ENCODE results near the gene CFAP141. TPM values are rescaled to one million over a fixed set of nuclear protein-coding genes. Genes with fewer than 3 reads are reported as not detected.

The CFAP141 gene
- not detected in 2 replicates for total RNA-seq

GRCh38 chr1:154206196-154206595, at the start of gene CFAP141:
TSS of gene CFAP141 (minus strand) at chr1:154206333. CDS start at chr1:154206307, 26 bp downstream.

GRCh38 chr1:154220071-154220969, 14.2 kb upstream of the CFAP141 start, which contains the start of gene UBAP2L:
TSS of gene UBAP2L (plus strand) at chr1:154220955. CDS start at chr1:154225124, 4,169 bp downstream.

DNA sequence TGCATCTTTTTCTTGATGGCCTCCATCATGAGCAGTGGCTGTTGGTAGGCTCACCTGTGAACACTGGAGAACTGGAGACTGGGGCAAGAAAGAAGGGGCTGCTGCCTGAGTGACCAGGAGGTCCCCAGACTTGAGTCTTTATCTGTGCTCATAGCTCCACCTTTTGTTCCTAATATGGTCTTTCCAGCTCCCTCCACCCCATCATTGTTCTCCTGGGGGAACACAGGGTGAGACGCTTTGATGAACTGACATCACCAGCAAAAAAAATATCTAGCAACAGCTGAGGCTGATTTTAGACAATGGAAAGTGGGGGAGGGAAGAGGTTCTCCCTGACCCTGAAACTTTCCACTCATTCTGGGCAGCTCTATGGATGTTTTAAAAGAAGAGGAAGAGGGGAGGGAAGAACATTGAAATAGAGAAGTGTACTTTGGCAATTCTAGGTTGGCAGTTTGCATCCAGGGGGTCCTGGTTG, 14.1 kb downstream of the CFAP141 start, which contains the start of gene TPM3:
Gene TPM3, minus strand, starts transcription at position 111 of the 472 bp plus-strand sequence. Its CDS starts 82 bp downstream, at position 29.

DNA sequence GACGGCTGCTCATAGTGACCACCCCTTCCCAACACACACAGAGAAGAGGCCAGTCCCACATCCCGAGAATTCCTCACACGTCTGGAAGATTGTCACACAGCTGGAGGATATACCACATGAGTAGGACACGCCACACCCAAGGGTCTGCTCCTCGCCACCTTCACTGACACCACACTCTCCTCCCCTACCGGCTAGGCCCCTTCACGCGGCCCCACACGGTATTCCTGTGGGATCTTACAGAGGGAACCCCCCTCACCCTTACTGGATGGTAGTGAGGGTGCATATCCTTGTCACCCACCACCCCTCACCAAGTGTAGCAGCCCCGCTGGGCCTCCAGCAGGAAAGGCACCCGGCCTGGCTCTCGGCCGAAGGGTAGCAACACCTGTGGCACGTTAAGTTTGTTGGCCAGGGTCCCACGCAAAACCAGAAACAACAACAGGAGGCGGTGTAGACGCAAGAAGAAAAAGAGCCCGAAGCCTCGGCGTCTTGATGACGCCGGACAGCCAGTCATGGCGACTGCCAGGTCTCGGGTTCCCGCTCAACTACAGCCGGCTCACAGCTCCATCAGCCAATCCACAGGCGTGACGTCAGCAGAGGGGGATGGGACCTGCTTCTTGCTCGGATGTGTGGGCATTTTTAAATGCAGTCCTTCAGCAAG, 51.5 kb downstream of the CFAP141 start, which contains the start of gene NUP210L:
Gene NUP210L, minus strand, starts transcription at position 540 of the 658 bp plus-strand sequence.

Other genes with a start within 250 kb of the CFAP141 start
- 2.6 and 2.8 TPM in 2 replicates for gene CRTC2, start 247.7 kb downstream of the CFAP141 start, total RNA-seq
- gene SLC39A1, start 242.8 kb downstream of the CFAP141 start, total RNA-seq: 101 and 104 TPM in 2 replicates
- gene CREB3L4, start 238.4 kb downstream of the CFAP141 start, total RNA-seq: 6.5 and 7.6 TPM in 2 replicates
- 97.8 and 120 TPM in 2 replicates for gene JTB, start 228.7 kb downstream of the CFAP141 start, total RNA-seq
- 91.4 and 101 TPM in 2 replicates for gene RAB13, start 220.0 kb downstream of the CFAP141 start, total RNA-seq
- 1,797 and 2,271 TPM in 2 replicates for gene RPS27, start 215.6 kb downstream of the CFAP141 start, total RNA-seq
- gene NUP210L, start 51.3 kb downstream of the CFAP141 start, total RNA-seq: 0.12 and 0.13 TPM in 2 replicates
- gene TPM3, start 14.2 kb downstream of the CFAP141 start, total RNA-seq: 595 and 615 TPM in 2 replicates
- 66.3 and 85.6 TPM in 2 replicates for gene UBAP2L, start 14.6 kb upstream of the CFAP141 start, total RNA-seq
- gene HAX1, start 66.3 kb upstream of the CFAP141 start, total RNA-seq: 92.0 and 102 TPM in 2 replicates
- under 0.01 and 0.06 TPM in 2 replicates for gene AQP10, start 114.8 kb upstream of the CFAP141 start, total RNA-seq
- 245 and 287 TPM in 2 replicates for gene ATP8B2, start 119.2 kb upstream of the CFAP141 start, total RNA-seq
- 11.8 and 22.7 TPM in 2 replicates for gene IL6R, start 199.0 kb upstream of the CFAP141 start, total RNA-seq